Raji (cell line): ENCODE results near the gene KRTAP5-5.

Source experiments
- POLR2A ChIP-seq: IDR thresholded peaks from 2 replicates; pipeline ENCODE4 v1.6.1; 2011; ENCODE audit warnings: low read depth, low read length, control low read depth; ENCODE audit not compliant: insufficient read depth

The KRTAP5-5 gene

GRCh38 chr11:1652442-1652770, 22.8 kb downstream of the KRTAP5-5 start:
- no peak for TF ChIP-seq POLR2A

DNA sequence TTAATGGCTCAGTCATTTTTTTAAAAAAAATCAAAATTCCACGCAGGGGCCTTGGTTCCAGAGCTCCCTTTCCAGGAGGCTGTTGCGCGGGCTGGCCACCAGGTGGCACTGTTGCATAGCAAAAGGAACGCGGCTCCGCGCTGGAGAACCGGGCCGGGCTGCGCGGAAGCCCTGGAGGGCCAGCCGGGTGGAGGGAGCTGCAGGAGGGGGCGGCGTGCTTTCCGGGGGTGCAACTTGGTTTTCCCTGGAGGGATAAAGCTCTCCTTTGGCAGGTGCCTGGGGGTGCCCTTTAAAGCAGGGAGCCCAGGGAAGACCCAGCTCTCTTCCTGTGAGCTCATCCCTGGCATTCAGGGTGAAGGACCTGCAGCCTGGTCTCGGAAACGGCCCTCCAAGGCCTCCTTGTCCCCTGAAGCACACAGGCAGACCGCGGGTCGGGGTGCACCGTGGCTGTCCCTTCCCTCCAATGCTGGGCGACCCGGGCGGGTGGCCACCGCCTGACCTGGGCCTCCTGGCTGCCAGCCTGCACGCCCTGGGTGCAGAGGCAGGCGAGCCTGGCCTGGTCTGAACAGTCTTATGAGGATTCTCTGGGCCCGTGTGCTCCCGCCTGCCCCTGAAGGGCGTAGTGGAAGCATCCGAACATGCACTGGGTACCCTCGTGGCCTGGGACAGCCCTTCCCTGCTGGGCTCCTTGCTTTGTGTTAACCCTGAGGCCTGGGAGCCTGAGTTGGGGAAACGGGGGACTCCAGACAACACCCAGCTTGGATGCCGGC, 23.4 kb downstream of the KRTAP5-5 start:
- TF ChIP-seq POLR2A, result no peak

GRCh38 chr11:1653541-1654387, 24.2 kb downstream of the KRTAP5-5 start:
- no peak for TF ChIP-seq POLR2A

- no peak for TF ChIP-seq POLR2A
These were observed 25.0 kb downstream of the KRTAP5-5 start for GRCh38 chr11:1654388-1655167.

DNA sequence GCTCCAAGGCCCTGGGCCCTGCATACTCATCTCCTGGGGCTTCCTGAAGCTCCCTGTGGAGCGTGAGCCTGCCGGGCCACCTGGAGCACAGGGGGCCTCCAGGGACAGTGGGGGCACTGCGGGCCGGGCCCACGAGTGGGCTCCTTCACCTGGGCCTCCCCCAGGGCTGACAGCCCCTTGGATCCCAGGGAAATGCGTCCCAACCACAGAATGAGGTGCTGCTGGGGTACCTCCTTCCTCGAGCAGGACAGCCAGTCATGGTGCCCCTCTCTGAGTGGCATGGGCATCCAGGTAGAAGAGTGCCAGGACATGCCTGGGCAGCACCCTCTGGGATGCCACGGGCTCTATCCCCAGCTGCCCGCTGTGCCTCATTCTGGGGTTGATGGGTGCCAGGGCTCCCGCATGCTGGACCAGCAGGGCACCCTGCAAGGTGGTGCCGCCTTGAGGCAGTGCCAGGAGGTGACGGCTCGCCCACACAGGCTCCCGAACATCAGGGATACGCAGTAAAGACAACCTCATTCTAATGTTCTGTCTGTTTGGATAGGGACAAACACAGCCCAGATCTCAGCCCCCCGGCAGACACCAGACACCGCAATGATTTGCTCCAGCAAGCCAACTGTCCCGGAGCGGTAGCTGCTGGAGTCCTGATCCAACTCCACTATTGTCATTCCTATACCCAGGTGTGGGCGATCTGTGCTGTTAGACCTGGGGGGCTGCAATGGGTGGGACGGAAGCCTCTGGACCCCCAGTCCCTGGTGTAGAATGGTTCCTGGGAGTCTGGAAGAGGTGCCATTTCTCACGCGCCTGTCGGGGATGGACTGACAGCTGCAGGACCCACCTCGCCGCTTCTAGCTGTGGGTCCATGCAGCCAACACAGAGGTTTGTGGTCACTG, 25.8 kb downstream of the KRTAP5-5 start:
- no peak for TF ChIP-seq POLR2A

DNA sequence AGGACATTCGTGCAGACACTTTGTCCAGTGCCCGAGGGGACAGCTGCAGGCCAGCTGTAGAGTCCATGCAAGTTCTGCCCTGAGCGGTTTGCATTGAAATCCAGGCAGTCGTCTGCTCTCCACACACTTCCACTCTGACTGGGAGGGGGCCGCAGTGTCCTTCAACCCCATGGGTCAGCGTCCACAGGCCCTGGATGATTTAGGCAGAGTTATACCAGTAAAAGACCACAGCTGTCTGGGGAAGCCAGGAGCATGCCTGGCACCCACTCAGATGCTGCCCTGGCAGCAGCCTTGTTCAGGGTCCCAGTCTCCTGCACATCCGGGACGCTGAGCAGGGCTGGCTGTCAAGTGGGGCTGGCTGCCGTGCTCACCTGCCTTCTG, 26.5 kb downstream of the KRTAP5-5 start:
- no peak for TF ChIP-seq POLR2A

DNA sequence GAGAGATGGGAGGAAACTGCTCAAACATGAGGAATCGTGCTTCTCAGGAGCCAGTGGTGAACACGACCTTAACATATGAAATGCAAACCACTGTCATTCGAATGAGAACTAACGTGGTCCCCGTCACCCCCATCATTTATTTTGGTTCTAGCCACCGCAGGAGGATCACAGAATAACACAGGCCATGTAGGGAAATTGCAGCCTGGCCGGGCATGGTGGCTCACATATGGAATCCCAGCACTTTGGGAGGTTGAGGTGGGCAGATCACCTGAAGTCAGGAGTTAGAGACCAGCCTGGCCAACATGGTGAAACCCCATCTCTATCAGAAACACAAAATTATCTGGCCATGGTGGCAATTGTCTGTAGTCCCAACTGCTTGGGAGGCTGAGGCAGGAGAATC, 27.1 kb downstream of the KRTAP5-5 start:
- TF ChIP-seq POLR2A, result no peak

DNA sequence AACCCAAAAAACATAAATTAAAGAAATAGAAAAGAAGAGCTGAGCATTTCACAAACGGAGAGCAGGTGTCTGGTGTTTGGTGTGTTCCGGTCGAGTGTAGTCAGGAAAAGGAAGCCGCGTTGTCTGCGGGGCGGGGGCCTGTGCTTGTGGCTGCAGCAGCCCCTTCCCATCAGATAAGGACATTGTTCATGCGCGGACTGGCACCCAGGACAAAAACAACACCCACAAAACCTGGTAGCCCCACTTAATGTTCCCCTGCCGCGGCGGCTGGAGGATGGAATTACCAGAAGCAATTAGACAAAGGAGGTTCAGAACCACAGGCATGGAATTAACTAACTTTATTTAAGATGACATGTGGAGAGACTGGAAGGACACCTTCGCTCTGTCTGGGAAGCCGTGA, 29.9 kb downstream of the KRTAP5-5 start:
- TF ChIP-seq POLR2A, result no peak

- no peak for TF ChIP-seq POLR2A
These were observed 30.7 kb downstream of the KRTAP5-5 start for GRCh38 chr11:1660111-1660867.

- no peak for TF ChIP-seq POLR2A
These were observed 35.7 kb downstream of the KRTAP5-5 start for GRCh38 chr11:1665313-1665712.

GRCh38 chr11:1667121-1667850, 37.7 kb downstream of the KRTAP5-5 start:
- no peak for TF ChIP-seq POLR2A

- TF ChIP-seq POLR2A, result no peak
These were observed 38.3 kb downstream of the KRTAP5-5 start for GRCh38 chr11:1667906-1668305.

- TF ChIP-seq POLR2A, result no peak
These were observed 39.4 kb downstream of the KRTAP5-5 start for GRCh38 chr11:1668911-1669473.
